GM12878 (cell line): ENCODE results near the gene WDR17. TPM values are rescaled to one million over a fixed set of nuclear protein-coding genes. Genes with fewer than 3 reads are reported as not detected.

Experiments
- ATF7 ChIP-seq: fragments of 450-650 bp; IDR thresholded peaks from 2 replicates; pipeline ENCODE4 v1.6.1; 2016; ENCODE audit warnings: low read depth, mild to moderate bottlenecking
- BRCA1 ChIP-seq: IDR thresholded peaks from 2 replicates; pipeline ENCODE4 v1.6.1; 2011; ENCODE audit warnings: low read depth, low read length, improper control_type of control experiment
- CBFB ChIP-seq: IDR thresholded peaks from 2 replicates; pipeline ENCODE4 v1.6.1; 2016; ENCODE audit warnings: antibody characterized with exemption, low read depth
- CBX3 ChIP-seq: fragments of 200-600 bp; sonication (generic); IDR thresholded peaks from 2 replicates; pipeline ENCODE4 v1.6.1; 2016; ENCODE audit warnings: low read depth, borderline replicate concordance
- CHD1 ChIP-seq: IDR thresholded peaks from 2 replicates; pipeline ENCODE4 v1.6.1; 2012; ENCODE audit warnings: low read depth, low read length, improper control_type of control experiment
- JUNB ChIP-seq: IDR thresholded peaks from 2 replicates; pipeline ENCODE4 v1.6.1; 2016; ENCODE audit warnings: antibody characterized with exemption, mild to moderate bottlenecking
- MYB ChIP-seq: fragments of 150-350 bp; IDR thresholded peaks from 2 replicates; pipeline ENCODE4 v1.6.1; 2014; ENCODE audit warnings: mild to moderate bottlenecking, low read depth, low read length, borderline replicate concordance
- RELA ChIP-seq: fragments of 450-650 bp; IDR thresholded peaks from 2 replicates; pipeline ENCODE4 v1.8.0; 2014; ENCODE audit warnings: borderline replicate concordance; ENCODE audit not compliant: partially characterized antibody
- RFX5 ChIP-seq: IDR thresholded peaks from 2 replicates; pipeline ENCODE4 v1.6.1; 2011; ENCODE audit warnings: low read depth, low read length, improper control_type of control experiment
- SMAD5 ChIP-seq: IDR thresholded peaks from 2 replicates; pipeline ENCODE4 v1.6.1; 2016; ENCODE audit warnings: antibody characterized with exemption, low read depth
- SP1 ChIP-seq: IDR thresholded peaks from one replicate; pipeline ENCODE4 v1.6.1; 2011; ENCODE audit warnings: low read depth, low read length
- SREBF2 ChIP-seq: IDR thresholded peaks from 2 replicates; pipeline ENCODE4 v1.6.1; 2012; ENCODE audit warnings: mild to moderate bottlenecking, low read length
- STAT3 ChIP-seq: IDR thresholded peaks from 2 replicates; pipeline ENCODE4 v1.6.1; 2011; ENCODE audit warnings: low read depth, low read length, improper control_type of control experiment
- TARDBP ChIP-seq: IDR thresholded peaks from 2 replicates; pipeline ENCODE4 v1.6.1; 2016; ENCODE audit warnings: borderline replicate concordance
- YBX1 ChIP-seq: fragments of 450-650 bp; IDR thresholded peaks from 2 replicates; pipeline ENCODE4 v1.6.1; 2016; ENCODE audit warnings: antibody characterized with exemption
- polyA plus RNA-seq, 11 experiments: library from polyadenylated mRNA; depleted of rRNA in 4 of 11; unstranded in 6 of 11; stranded (reverse) in 5 of 11; fragments of >200 nt; fragmentation: Nextera tagmentation in 4 of 11; fragmentation: Illumina TruSeq in 1 of 11; extraction: Ambion mirVana in 4 of 11; extraction: Trizol in 1 of 11; gene quantifications; 1 replicate in 1 of 11; 2 replicates in 10 of 11; pipeline versions ENCODE4 v1.2.1 to v1.2.3, GENCODE V29; 2011 to 2016; ENCODE audit warnings: inconsistent platforms in 2 of 11, missing spikeins in 2 of 11, low read depth in 1 of 11
- total RNA-seq, 4 experiments: library from RNA; depleted of rRNA in 3 of 4; stranded (reverse); fragments of >200 nt in 3 of 4; fragmentation: Illumina TruSeq in 1 of 4; extraction: Trizol in 1 of 4; gene quantifications; 2 replicates each; pipeline versions ENCODE4 v1.2.1 to v1.2.3, GENCODE V29; 2013 to 2021
- TF ChIP-seq, protein P1 (sequence below): IDR thresholded peaks from 2 replicates; pipeline ENCODE4 v1.6.1; 2012; ENCODE audit warnings: low read depth, low read length, improper control_type of control experiment
- TF ChIP-seq, protein P2 (sequence below): fragments of 450-650 bp; IDR thresholded peaks from 2 replicates; pipeline ENCODE4 v1.6.1; 2017; ENCODE audit warnings: antibody characterized with exemption, mild to moderate bottlenecking, moderate library complexity
- TF ChIP-seq, protein P3 (sequence below): IDR thresholded peaks from 2 replicates; pipeline ENCODE4 v1.6.1; 2012; ENCODE audit warnings: mild to moderate bottlenecking, low read depth, low read length
- TF ChIP-seq, protein P4 (sequence below): IDR thresholded peaks from 2 replicates; pipeline ENCODE4 v1.6.1; 2011; ENCODE audit warnings: low read depth, low read length, improper control_type of control experiment, borderline replicate concordance
- TF ChIP-seq, protein P5 (sequence below): IDR thresholded peaks from 2 replicates; pipeline ENCODE4 v1.6.1; 2011; ENCODE audit warnings: borderline replicate concordance, low read depth, mild to moderate bottlenecking, moderate library complexity, mixed read lengths, low read length; ENCODE audit not compliant: insufficient read depth; ENCODE audit errors: extremely low read length
- TF ChIP-seq, protein P6 (sequence below): IDR thresholded peaks from 2 replicates; pipeline ENCODE4 v1.6.1; 2011; ENCODE audit warnings: mild to moderate bottlenecking, low read depth, low read length, moderate library complexity; ENCODE audit not compliant: insufficient replicate concordance

WDR17 gene
- total and polyA plus RNA-seq, 10 of the 15 experiments (the other 5 are each of a cell fraction or from before 2014, with no cell fraction given), result 0.43 to 3.8 (median 2.8) TPM

DNA sequence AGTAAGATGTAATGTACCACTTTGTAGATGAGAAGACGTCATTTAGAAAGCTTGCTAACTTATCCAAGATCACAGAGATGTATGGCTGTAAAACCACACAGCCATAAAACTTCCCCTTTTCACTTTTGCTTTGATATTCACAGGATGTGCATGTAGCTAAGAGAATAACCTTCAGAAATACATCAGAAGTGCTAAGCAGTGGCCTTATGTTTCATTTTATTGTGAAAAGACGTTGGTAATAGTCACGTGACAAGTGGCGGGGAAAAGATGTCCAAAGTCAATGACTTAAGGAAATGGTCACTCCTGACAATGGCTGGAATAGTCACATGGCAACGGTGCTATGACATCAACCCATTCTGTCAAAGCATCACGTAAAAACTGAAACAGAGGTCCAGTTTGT, 12.9 kb upstream of the WDR17 start (continued):
- TF ChIP-seq CHD1 (no peak), YBX1 (no peak), SREBF2 (no peak), TARDBP (no peak), MYB (no peak), BRCA1 (no peak), JUNB (peak; percentile 60), SP1 (no peak), STAT3 (no peak), ATF7 (peak; percentile 69), RELA (no peak), RFX5 (no peak), CBFB (0 out of 2 replicates have a peak, but pooled peaks have one; percentile 44), SMAD5 (no peak), CBX3 (no peak)
- TF ChIP-seq, protein P1, sequence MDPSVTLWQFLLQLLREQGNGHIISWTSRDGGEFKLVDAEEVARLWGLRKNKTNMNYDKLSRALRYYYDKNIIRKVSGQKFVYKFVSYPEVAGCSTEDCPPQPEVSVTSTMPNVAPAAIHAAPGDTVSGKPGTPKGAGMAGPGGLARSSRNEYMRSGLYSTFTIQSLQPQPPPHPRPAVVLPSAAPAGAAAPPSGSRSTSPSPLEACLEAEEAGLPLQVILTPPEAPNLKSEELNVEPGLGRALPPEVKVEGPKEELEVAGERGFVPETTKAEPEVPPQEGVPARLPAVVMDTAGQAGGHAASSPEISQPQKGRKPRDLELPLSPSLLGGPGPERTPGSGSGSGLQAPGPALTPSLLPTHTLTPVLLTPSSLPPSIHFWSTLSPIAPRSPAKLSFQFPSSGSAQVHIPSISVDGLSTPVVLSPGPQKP, result no peak
- TF ChIP-seq, protein P2, sequence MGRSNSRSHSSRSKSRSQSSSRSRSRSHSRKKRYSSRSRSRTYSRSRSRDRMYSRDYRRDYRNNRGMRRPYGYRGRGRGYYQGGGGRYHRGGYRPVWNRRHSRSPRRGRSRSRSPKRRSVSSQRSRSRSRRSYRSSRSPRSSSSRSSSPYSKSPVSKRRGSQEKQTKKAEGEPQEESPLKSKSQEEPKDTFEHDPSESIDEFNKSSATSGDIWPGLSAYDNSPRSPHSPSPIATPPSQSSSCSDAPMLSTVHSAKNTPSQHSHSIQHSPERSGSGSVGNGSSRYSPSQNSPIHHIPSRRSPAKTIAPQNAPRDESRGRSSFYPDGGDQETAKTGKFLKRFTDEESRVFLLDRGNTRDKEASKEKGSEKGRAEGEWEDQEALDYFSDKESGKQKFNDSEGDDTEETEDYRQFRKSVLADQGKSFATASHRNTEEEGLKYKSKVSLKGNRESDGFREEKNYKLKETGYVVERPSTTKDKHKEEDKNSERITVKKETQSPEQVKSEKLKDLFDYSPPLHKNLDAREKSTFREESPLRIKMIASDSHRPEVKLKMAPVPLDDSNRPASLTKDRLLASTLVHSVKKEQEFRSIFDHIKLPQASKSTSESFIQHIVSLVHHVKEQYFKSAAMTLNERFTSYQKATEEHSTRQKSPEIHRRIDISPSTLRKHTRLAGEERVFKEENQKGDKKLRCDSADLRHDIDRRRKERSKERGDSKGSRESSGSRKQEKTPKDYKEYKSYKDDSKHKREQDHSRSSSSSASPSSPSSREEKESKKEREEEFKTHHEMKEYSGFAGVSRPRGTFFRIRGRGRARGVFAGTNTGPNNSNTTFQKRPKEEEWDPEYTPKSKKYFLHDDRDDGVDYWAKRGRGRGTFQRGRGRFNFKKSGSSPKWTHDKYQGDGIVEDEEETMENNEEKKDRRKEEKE, result no peak
- TF ChIP-seq, protein P3, sequence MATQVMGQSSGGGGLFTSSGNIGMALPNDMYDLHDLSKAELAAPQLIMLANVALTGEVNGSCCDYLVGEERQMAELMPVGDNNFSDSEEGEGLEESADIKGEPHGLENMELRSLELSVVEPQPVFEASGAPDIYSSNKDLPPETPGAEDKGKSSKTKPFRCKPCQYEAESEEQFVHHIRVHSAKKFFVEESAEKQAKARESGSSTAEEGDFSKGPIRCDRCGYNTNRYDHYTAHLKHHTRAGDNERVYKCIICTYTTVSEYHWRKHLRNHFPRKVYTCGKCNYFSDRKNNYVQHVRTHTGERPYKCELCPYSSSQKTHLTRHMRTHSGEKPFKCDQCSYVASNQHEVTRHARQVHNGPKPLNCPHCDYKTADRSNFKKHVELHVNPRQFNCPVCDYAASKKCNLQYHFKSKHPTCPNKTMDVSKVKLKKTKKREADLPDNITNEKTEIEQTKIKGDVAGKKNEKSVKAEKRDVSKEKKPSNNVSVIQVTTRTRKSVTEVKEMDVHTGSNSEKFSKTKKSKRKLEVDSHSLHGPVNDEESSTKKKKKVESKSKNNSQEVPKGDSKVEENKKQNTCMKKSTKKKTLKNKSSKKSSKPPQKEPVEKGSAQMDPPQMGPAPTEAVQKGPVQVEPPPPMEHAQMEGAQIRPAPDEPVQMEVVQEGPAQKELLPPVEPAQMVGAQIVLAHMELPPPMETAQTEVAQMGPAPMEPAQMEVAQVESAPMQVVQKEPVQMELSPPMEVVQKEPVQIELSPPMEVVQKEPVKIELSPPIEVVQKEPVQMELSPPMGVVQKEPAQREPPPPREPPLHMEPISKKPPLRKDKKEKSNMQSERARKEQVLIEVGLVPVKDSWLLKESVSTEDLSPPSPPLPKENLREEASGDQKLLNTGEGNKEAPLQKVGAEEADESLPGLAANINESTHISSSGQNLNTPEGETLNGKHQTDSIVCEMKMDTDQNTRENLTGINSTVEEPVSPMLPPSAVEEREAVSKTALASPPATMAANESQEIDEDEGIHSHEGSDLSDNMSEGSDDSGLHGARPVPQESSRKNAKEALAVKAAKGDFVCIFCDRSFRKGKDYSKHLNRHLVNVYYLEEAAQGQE, result no peak
- TF ChIP-seq, protein P4, sequence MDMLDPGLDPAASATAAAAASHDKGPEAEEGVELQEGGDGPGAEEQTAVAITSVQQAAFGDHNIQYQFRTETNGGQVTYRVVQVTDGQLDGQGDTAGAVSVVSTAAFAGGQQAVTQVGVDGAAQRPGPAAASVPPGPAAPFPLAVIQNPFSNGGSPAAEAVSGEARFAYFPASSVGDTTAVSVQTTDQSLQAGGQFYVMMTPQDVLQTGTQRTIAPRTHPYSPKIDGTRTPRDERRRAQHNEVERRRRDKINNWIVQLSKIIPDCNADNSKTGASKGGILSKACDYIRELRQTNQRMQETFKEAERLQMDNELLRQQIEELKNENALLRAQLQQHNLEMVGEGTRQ, result peak; percentile 36; the same call in 1 of the 2 replicates
- TF ChIP-seq, protein P5, sequence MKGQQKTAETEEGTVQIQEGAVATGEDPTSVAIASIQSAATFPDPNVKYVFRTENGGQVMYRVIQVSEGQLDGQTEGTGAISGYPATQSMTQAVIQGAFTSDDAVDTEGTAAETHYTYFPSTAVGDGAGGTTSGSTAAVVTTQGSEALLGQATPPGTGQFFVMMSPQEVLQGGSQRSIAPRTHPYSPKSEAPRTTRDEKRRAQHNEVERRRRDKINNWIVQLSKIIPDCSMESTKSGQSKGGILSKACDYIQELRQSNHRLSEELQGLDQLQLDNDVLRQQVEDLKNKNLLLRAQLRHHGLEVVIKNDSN, result peak; percentile 39
- TF ChIP-seq, protein P6, sequence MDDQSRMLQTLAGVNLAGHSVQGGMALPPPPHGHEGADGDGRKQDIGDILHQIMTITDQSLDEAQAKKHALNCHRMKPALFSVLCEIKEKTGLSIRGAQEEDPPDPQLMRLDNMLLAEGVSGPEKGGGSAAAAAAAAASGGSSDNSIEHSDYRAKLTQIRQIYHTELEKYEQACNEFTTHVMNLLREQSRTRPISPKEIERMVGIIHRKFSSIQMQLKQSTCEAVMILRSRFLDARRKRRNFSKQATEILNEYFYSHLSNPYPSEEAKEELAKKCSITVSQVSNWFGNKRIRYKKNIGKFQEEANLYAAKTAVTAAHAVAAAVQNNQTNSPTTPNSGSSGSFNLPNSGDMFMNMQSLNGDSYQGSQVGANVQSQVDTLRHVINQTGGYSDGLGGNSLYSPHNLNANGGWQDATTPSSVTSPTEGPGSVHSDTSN, result no peak
